Endothelial cell of umbilical vein (primary cell): Measurements from ENCODE around the gene GLI2. TPM values are rescaled to one million over a fixed set of nuclear protein-coding genes. Genes with fewer than 3 reads are reported as not detected.

Experiments
- BruUV-seq: library from RNA; stranded (reverse); fragments of 400-500 nt; replicated peaks from 2 replicates; lab custom pipeline; 2021; lab: Mats Ljungman, UMichigan
- CTCF ChIA-PET: fragments of 300-600, 350-600 bp; sonication (Branson Sonifier 250); formaldehyde crosslinking; loops from one replicate; lab custom pipeline; 2021; ENCODE audit warnings: antibody characterized with exemption, inconsistent platforms; lab: Charles Lee
- POLR2A ChIA-PET: fragments of 300-600, 350-600 bp; sonication (Branson Sonifier 250); formaldehyde crosslinking; loops from one replicate; lab custom pipeline; 2021; ENCODE audit warnings: antibody characterized with exemption, inconsistent platforms; lab: Charles Lee
- DNase-seq: peaks from one replicate; pipeline ENCODE4 v3.0.0-alpha.2; 2011; ENCODE audit warnings: low read depth, low spot score
- FAIRE-seq: peaks from 2 replicates; lab custom pipeline; 2011; peaks lifted over from hg19 to GRCh38; lab: Jason Lieb, UNC
- H2AFZ ChIP-seq: 2 replicates; pipeline ENCODE4 v1.6.0; 2012; ENCODE audit warnings: low read depth, low read length, control low read depth, inconsistent platforms
- H3K27ac ChIP-seq: 2 replicates; pipeline ENCODE4 v1.5.1; 2011; ENCODE audit warnings: low read depth, mild to moderate bottlenecking, control low read depth, low read length, moderate library complexity; ENCODE audit not compliant: insufficient read depth
- H3K27me3 ChIP-seq, 2 experiments: 2 replicates each; pipeline versions ENCODE4 v1.6.0 to v1.6.1; 2011; ENCODE audit warnings: low read length in 2 of 2, mixed read lengths in 1 of 2; ENCODE audit not compliant: control insufficient read depth in 2 of 2, insufficient read depth in 2 of 2
- H3K36me3 ChIP-seq, 2 experiments: 2 replicates in 1 of 2; 3 replicates in 1 of 2; pipeline ENCODE4 v1.5.1; 2011; ENCODE audit warnings: low read length in 2 of 2, mild to moderate bottlenecking in 1 of 2, moderate library complexity in 1 of 2; ENCODE audit not compliant: control insufficient read depth in 2 of 2, insufficient read depth in 2 of 2; ENCODE audit errors: extremely low read depth in 1 of 2
- H3K4me1 ChIP-seq: 3 replicates; pipeline ENCODE4 v1.5.1; 2011; ENCODE audit warnings: mild to moderate bottlenecking, low read length; ENCODE audit not compliant: control insufficient read depth, insufficient read depth; ENCODE audit errors: extremely low read depth
- H3K4me2 ChIP-seq: 2 replicates; pipeline ENCODE4 v1.6.1; 2011; ENCODE audit warnings: low read length, control low read depth, mixed read lengths; ENCODE audit not compliant: insufficient read depth
- H3K4me3 ChIP-seq, 3 experiments: fragments of 200-600 bp in 1 of 3; sonication (generic), shearing (Covaris generic) in 1 of 3; replicated peaks in 1 of 3; 2 replicates each; pipeline ENCODE4 v1.5.1; 2011 to 2016; ENCODE audit warnings: control low read depth in 3 of 3, low read length in 3 of 3, mild to moderate bottlenecking in 2 of 3, inconsistent platforms in 1 of 3, low read depth in 1 of 3, moderate library complexity in 1 of 3; ENCODE audit not compliant: insufficient read depth in 1 of 3
- H3K79me2 ChIP-seq: 2 replicates; pipeline ENCODE4 v1.6.0; 2012; ENCODE audit warnings: low read length, inconsistent platforms; ENCODE audit not compliant: control insufficient read depth, insufficient read depth
- H3K9ac ChIP-seq: replicated peaks from 2 replicates; pipeline ENCODE3; 2011; ENCODE audit warnings: low read length, control low read depth; ENCODE audit not compliant: insufficient read depth; ENCODE audit errors: extremely low read depth
- H3K9me1 ChIP-seq: replicated peaks from 3 replicates; pipeline ENCODE4 v1.6.0; 2011; ENCODE audit warnings: mild to moderate bottlenecking, low read length; ENCODE audit not compliant: control insufficient read depth, insufficient read depth; ENCODE audit errors: extremely low read depth
- H3K9me3 ChIP-seq: replicated peaks from 2 replicates; pipeline ENCODE4 v1.5.1; 2012; ENCODE audit warnings: low read length, inconsistent platforms; ENCODE audit not compliant: control insufficient read depth, insufficient read depth
- H4K20me1 ChIP-seq: replicated peaks from 2 replicates; pipeline ENCODE3; 2011; ENCODE audit warnings: mild to moderate bottlenecking, low read length; ENCODE audit not compliant: control insufficient read depth, insufficient read depth; ENCODE audit errors: extremely low read depth
- EZH2 ChIP-seq: IDR thresholded peaks from 2 replicates; pipeline ENCODE4 v1.6.1; 2012; ENCODE audit warnings: borderline replicate concordance, low read depth, mild to moderate bottlenecking, moderate library complexity, low read length, inconsistent platforms; ENCODE audit not compliant: severe bottlenecking
- FOS ChIP-seq: IDR thresholded peaks from 2 replicates; pipeline ENCODE4 v1.6.1; 2011; ENCODE audit warnings: mild to moderate bottlenecking, low read length, moderate library complexity, borderline replicate concordance; ENCODE audit not compliant: insufficient read depth
- GATA2 ChIP-seq: IDR thresholded peaks from 2 replicates; pipeline ENCODE4 v1.7.0; 2011; ENCODE audit warnings: low read depth, mild to moderate bottlenecking, moderate library complexity, mixed read lengths, low read length; ENCODE audit not compliant: insufficient read length, insufficient read depth
- JUN ChIP-seq: IDR thresholded peaks from 2 replicates; pipeline ENCODE4 v1.6.1; 2011; ENCODE audit warnings: borderline replicate concordance, low read depth; ENCODE audit not compliant: insufficient read length, insufficient read depth
- MYC ChIP-seq: IDR thresholded peaks from one replicate; pipeline ENCODE4 v1.6.1; 2011; ENCODE audit warnings: mild to moderate bottlenecking, low read depth, low read length
- POLR2A ChIP-seq: IDR thresholded peaks from 2 replicates; pipeline ENCODE4 v1.6.1; 2012; ENCODE audit warnings: low read depth, mild to moderate bottlenecking, control low read depth, low read length
- POLR2AphosphoS5 ChIP-seq: IDR thresholded peaks from 2 replicates; pipeline ENCODE4 v1.6.1; 2012; ENCODE audit warnings: low read depth, mild to moderate bottlenecking, control low read depth, low read length, moderate library complexity; ENCODE audit not compliant: insufficient read depth
- dilution Hi-C: fragments of 300-500 bp; cut with MboI; formaldehyde crosslinking; loops from one replicate; pipeline ENCODE4 v1.15.0; 2019; ENCODE audit warnings: low sequenced_read_pairs; ENCODE audit not compliant: extremely low pct_ligation_motif_present
- intact Hi-C: fragments of 100-400 bp; cut with micrococcal nuclease; formaldehyde crosslinking; loops from one replicate; pipeline ENCODE4 v1.10.0; 2022
- polyA plus RNA-seq, 4 experiments: library from polyadenylated mRNA; depleted of rRNA in 3 of 4; stranded (reverse) in 3 of 4; unstranded in 1 of 4; fragments of >200 nt; gene quantifications; 2 replicates each; pipeline versions ENCODE4 v1.2.1 to v1.2.3, GENCODE V29; 2011 to 2012; ENCODE audit warnings: missing spikeins in 1 of 4
- total RNA-seq: library from RNA; stranded (reverse); gene quantifications from 2 replicates; pipeline ENCODE4 v1.2.3, GENCODE V29; 2021
- TF ChIP-seq, protein P1 (sequence below), 2 donors: IDR thresholded peaks; 1 replicate in 1 of 2; 2 replicates in 1 of 2; pipeline ENCODE4 v1.5.1; 2011; ENCODE audit warnings: low read length in 2 of 2, mild to moderate bottlenecking in 2 of 2, moderate library complexity in 2 of 2, control low read depth in 1 of 2, inconsistent platforms in 1 of 2, low read depth in 1 of 2; ENCODE audit not compliant: insufficient read depth in 1 of 2; ENCODE audit errors: extremely low read depth in 1 of 2
- TF ChIP-seq, protein P2 (sequence below): IDR thresholded peaks from 2 replicates; pipeline ENCODE4 v1.6.1; 2011; ENCODE audit not compliant: insufficient read depth, insufficient read length

GLI2 gene
- total and polyA plus RNA-seq, 2 donors (not counting 3 experiments of a cell fraction or from before 2014, with no cell fraction given), result 0.13 TPM; not detected in 1

DNA sequence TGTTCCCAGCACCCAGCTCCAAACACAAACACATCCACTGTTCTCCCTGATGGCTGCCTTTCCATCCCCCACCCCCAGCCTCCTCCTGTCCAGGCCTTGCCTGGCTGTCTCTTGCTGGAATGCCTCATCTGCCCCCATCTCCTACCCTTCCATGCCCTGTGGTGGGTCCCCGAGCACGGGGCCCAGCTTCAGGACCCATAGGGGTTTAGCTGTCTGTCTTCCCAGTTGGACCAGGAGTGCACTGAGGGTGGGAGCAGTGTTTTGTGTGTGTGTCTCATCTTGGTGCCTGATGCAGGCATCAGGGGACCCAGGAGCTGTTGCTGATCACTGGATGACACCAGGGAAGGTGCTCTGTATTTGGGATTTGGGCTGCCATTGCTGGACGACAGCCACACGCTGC lies 34.5 kb downstream of the GLI2 start:
- Histone ChIP-seq H3K9me1 (no peaks in the 10 kb centered on the region), H4K20me1 (no peaks in the 10 kb centered on the region), H3K36me3 (no peaks in the 10 kb centered on the region), H3K9ac (no peak overlapping the region), H3K9me3 (no peaks in the 10 kb centered on the region), H3K27ac (no peak overlapping the region), H3K27me3 (no peaks in the 10 kb centered on the region), H3K4me2 (no peak overlapping the region), H3K4me1 (peaks cover 9% of the 10 kb centered on the region), H2AFZ (no peak overlapping the region), H3K79me2 (no peaks in the 10 kb centered on the region), H3K4me3 (no peak overlapping the region)
- ChIA-PET CTCF (interaction anchor here (0.7 kb wide), 1 partner anchor 34 kb away, joined by 4 read pairs; no protein-coding TSS in a partner anchor), POLR2A (no interaction called here)
- DNase-seq (no peak), FAIRE-seq (no peak)
- no peak for TF ChIP-seq GATA2
- TF ChIP-seq EZH2, result no peak
- TF ChIP-seq, protein P1, sequence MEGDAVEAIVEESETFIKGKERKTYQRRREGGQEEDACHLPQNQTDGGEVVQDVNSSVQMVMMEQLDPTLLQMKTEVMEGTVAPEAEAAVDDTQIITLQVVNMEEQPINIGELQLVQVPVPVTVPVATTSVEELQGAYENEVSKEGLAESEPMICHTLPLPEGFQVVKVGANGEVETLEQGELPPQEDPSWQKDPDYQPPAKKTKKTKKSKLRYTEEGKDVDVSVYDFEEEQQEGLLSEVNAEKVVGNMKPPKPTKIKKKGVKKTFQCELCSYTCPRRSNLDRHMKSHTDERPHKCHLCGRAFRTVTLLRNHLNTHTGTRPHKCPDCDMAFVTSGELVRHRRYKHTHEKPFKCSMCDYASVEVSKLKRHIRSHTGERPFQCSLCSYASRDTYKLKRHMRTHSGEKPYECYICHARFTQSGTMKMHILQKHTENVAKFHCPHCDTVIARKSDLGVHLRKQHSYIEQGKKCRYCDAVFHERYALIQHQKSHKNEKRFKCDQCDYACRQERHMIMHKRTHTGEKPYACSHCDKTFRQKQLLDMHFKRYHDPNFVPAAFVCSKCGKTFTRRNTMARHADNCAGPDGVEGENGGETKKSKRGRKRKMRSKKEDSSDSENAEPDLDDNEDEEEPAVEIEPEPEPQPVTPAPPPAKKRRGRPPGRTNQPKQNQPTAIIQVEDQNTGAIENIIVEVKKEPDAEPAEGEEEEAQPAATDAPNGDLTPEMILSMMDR (IDR thresholded peaks at IDR 0.05; ENCODE audit: extremely low read depth in 1 of 2, insufficient read depth in 1 of 2, low read depth in 1 of 2, low read length in 2 of 2), result no peak
- TF ChIP-seq FOS, result no peak
- TF ChIP-seq POLR2AphosphoS5, result no peak
- no peak for TF ChIP-seq POLR2A
- TF ChIP-seq MYC, result no peak
- TF ChIP-seq JUN, result no peak
- TF ChIP-seq, protein P2, sequence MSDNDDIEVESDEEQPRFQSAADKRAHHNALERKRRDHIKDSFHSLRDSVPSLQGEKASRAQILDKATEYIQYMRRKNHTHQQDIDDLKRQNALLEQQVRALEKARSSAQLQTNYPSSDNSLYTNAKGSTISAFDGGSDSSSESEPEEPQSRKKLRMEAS, result no peak
- dilution Hi-C loops (no loop called here), intact Hi-C loops (no loop called here)
- BruUV-seq, result no TSS peak
